Measurements from ENCODE around the gene CTSE. TPM values are rescaled to one million over a fixed set of nuclear protein-coding genes. Genes with fewer than 3 reads are reported as not detected.

Gene CTSE
- total and polyA plus RNA-seq, 2 of the 8 experiments (the other 6 are each of a cell fraction or from before 2014, with no cell fraction given) = 0.03 TPM; not detected in 1

- no peak for TF ChIP-seq HDAC2 (IDR thresholded peaks at IDR 0.05; ENCODE audit: borderline replicate concordance in 1 of 2, low read depth in 2 of 2, low read length in 2 of 2)
- TF ChIP-seq CREB1 (IDR thresholded peaks at IDR 0.05) = no peak
- no peak for TF ChIP-seq MAX (IDR thresholded peaks at IDR 0.05)
- no peak for TF ChIP-seq TEAD4 (IDR thresholded peaks at IDR 0.05; ENCODE audit: low read depth, low read length)
- no peak for TF ChIP-seq YY1 (IDR thresholded peaks at IDR 0.05; ENCODE audit: low read depth, low read length)
- no peak for TF ChIP-seq KDM1A (IDR thresholded peaks at IDR 0.05; ENCODE audit: borderline replicate concordance, low read length)
- no peak for TF ChIP-seq RBBP5 (IDR thresholded peaks at IDR 0.05; ENCODE audit: borderline replicate concordance, low read depth, low read length)
Observed at GRCh38 chr1:206032380-206033140, 8.9 kb upstream of the CTSE start (continued).

Measured in H1 (cell line).